Upper lobe of left lung (tissue), 6 donors: ENCODE results near the gene SPRED1. TPM values are rescaled to one million over a fixed set of nuclear protein-coding genes. Genes with fewer than 3 reads are reported as not detected.
A peak's percentile ranks its signal among the peaks of the same experiment; 100 is the strongest.

ENCODE experiments used
- ATAC-seq, 2 donors: fragments of 200-7000 bp; cut with Tn5 transposase; one replicate each; pipeline ENCODE4 v1.9.1; 2022; ENCODE audit warnings: mild to moderate bottlenecking in 2 of 2, moderate library complexity in 2 of 2; ENCODE audit not compliant: low FRiP score in 2 of 2
- DNase-seq, 2 donors: peaks; one replicate each; pipeline ENCODE4 v3.0.0-alpha.2; 2019 to 2020
- H3K27ac ChIP-seq, 4 donors: fragments of 200-600 bp; sonication (generic); one replicate each; pipeline ENCODE4 v1.5.1; 2016 to 2019
- H3K27me3 ChIP-seq, 4 donors: fragments of 200-600 bp; sonication (generic); one replicate each; pipeline ENCODE4 v1.5.1; 2017 to 2019
- H3K36me3 ChIP-seq, 4 donors: fragments of 200-600 bp; sonication (generic); one replicate each; pipeline ENCODE4 v1.5.1; 2016 to 2019
- H3K4me1 ChIP-seq, 4 donors: fragments of 200-600 bp; sonication (generic); one replicate each; pipeline ENCODE4 v1.5.1; 2018 to 2019
- H3K4me3 ChIP-seq, 4 donors: fragments of 200-600 bp; sonication (generic); one replicate each; pipeline ENCODE4 v1.5.1; 2017 to 2019; ENCODE audit warnings: mild to moderate bottlenecking in 2 of 4, moderate library complexity in 1 of 4
- H3K9me3 ChIP-seq, 4 donors: fragments of 200-600 bp; sonication (generic); one replicate each; pipeline ENCODE4 v1.5.1; 2018 to 2019
- CTCF ChIP-seq, 6 experiments: fragments of 450-650 bp in 4 of 6; fragments of 200-600 bp in 2 of 6; sonication (generic) in 2 of 6; IDR thresholded peaks; one replicate each; pipeline ENCODE4 v1.5.1; 2016 to 2019; ENCODE audit warnings: antibody characterized with exemption in 6 of 6
- EP300 ChIP-seq, 4 donors: sonication (generic); formaldehyde crosslinking; IDR thresholded peaks; one replicate each; pipeline ENCODE4 v1.5.1; 2017; ENCODE audit warnings: antibody characterized with exemption in 4 of 4, control low read depth in 2 of 4
- POLR2A ChIP-seq, 4 donors: fragments of 450-650 bp; IDR thresholded peaks; one replicate each; pipeline ENCODE4 v1.5.1; 2016 to 2017; ENCODE audit warnings: antibody characterized with exemption in 4 of 4, mild to moderate bottlenecking in 2 of 4
- POLR2AphosphoS5 ChIP-seq, 2 donors: sonication (generic); formaldehyde crosslinking; IDR thresholded peaks; one replicate each; pipeline ENCODE4 v1.5.1; 2017; ENCODE audit warnings: antibody characterized with exemption in 2 of 2
- WGBS, 2 donors: methylation state at CpG; one replicate each; pipeline ENCODE4 v1.1.5; 2017 to 2018; 5-methylcytosine and 5-hydroxymethylcytosine counted together
- total RNA-seq, 6 donors: library from RNA; depleted of rRNA in 4 of 6; stranded (reverse); fragments of >200 nt in 4 of 6; gene quantifications; one replicate each; pipeline versions ENCODE4 v1.1.0 to v1.2.1, GENCODE V29; 2016 to 2021
- donor health status: DM: no; HTN: no; CAD: no; lungs with moderate emphysema.
- donor health status: DM: no; HTN: yes; CAD: no; lungs with severe emphysema.

The SPRED1 gene
- total RNA-seq, result 10 to 100 TPM; 30.9 to 73.4 (median 46.1) TPM

GRCh38 chr15:38252481-38253350 lies at the start of gene SPRED1:
SPRED1 (plus strand) TSS chr15:38252836; CDS start chr15:38253186, 350 bp downstream.
- 0 to 1% methylated on average over 19 to 33 of the region's 75 CpGs for WGBS, 2 donors
- DNase-seq (peak; percentile 66 to 94), ATAC-seq (peak; percentile 75 to 82)
- Histone ChIP-seq H3K36me3 (no peaks in the 10 kb centered on the region), H3K4me1 (peaks cover 14 to 43% (median 29%) of the 10 kb centered on the region in 4 donors), H3K4me3 (peak within 1 kb of the TSS; percentile 78 to 93 (median 90)), H3K9me3 (no peaks in the 10 kb centered on the region), H3K27ac (peak within 1 kb of the TSS; percentile 97 to 100 (median 100)), H3K27me3 (no peaks in the 10 kb centered on the region)
- TF ChIP-seq CTCF (IDR thresholded peaks at IDR 0.05) (no peak), POLR2AphosphoS5 (IDR thresholded peaks at IDR 0.05) (peak in 1 of 2 donors; percentile 13)

- Histone ChIP-seq H3K4me1 (peaks cover 0 to 41% (median 17%) of the 10 kb centered on the region in 4 donors), H3K4me3 (no peak overlapping the region), H3K27me3 (no peaks in the 10 kb centered on the region), H3K9me3 (no peaks in the 10 kb centered on the region), H3K36me3 (no peaks in the 10 kb centered on the region), H3K27ac (no peak overlapping the region)
- no peak for DNase-seq
- 86 to 88% methylated on average over 3 of the region's 3 CpGs for WGBS, 2 donors
- TF ChIP-seq CTCF (IDR thresholded peaks at IDR 0.05) (no peak), POLR2AphosphoS5 (IDR thresholded peaks at IDR 0.05) (no peak), EP300 (IDR thresholded peaks at IDR 0.05) (no peak), POLR2A (IDR thresholded peaks at IDR 0.05) (no peak)
- no peak for ATAC-seq
Observed at GRCh38 chr15:38205526-38206272, 46.9 kb upstream of the SPRED1 start.

- DNase-seq, result no peak
- no peak for ATAC-seq
- TF ChIP-seq EP300 (IDR thresholded peaks at IDR 0.05), result no peak
- no peak for TF ChIP-seq POLR2A (IDR thresholded peaks at IDR 0.05)
- no peak for TF ChIP-seq POLR2AphosphoS5 (IDR thresholded peaks at IDR 0.05)
- no peak for TF ChIP-seq CTCF (IDR thresholded peaks at IDR 0.05)
- H3K9me3 ChIP-seq, result no peaks in the 10 kb centered on the region
- H3K27me3 ChIP-seq, result no peaks in the 10 kb centered on the region
- H3K4me3 ChIP-seq, result no peak overlapping the region
- H3K4me1 ChIP-seq, result peaks cover 0 to 44% (median 18%) of the 10 kb centered on the region in 4 donors
- H3K36me3 ChIP-seq, result no peaks in the 10 kb centered on the region
- 82 to 85% methylated on average over 2 of the region's 2 CpGs for WGBS, 2 donors
- H3K27ac ChIP-seq, result no peak overlapping the region
Observed at GRCh38 chr15:38207621-38208020, 45.0 kb upstream of the SPRED1 start.

GRCh38 chr15:38208206-38208605 lies 44.4 kb upstream of the SPRED1 start:
- peaks cover 0 to 44% (median 19%) of the 10 kb centered on the region in 4 donors for H3K4me1 ChIP-seq
- no peaks in the 10 kb centered on the region for H3K9me3 ChIP-seq
- DNase-seq (no peak), ATAC-seq (no peak)
- TF ChIP-seq EP300 (IDR thresholded peaks at IDR 0.05) (no peak), CTCF (IDR thresholded peaks at IDR 0.05) (no peak), POLR2AphosphoS5 (IDR thresholded peaks at IDR 0.05) (no peak), POLR2A (IDR thresholded peaks at IDR 0.05) (no peak)
- H3K27ac ChIP-seq, result no peak overlapping the region
- no peak overlapping the region for H3K4me3 ChIP-seq
- H3K36me3 ChIP-seq, result no peaks in the 10 kb centered on the region
- no peaks in the 10 kb centered on the region for H3K27me3 ChIP-seq
- WGBS, 2 donors, result 74 to 90% methylated on average over 1 of the region's 1 CpG
